DOHH2 (cell line): ENCODE results near the gene STARD8.

Experiments
- H3F3A ChIP-seq: fragments of 200-600 bp; sonication (generic), shearing (Covaris generic); 2 replicates; pipeline ENCODE4 v1.6.0; 2016; ENCODE audit warnings: antibody characterized with exemption, mild to moderate bottlenecking; ENCODE audit not compliant: control insufficient read depth, insufficient read depth
- H3K27ac ChIP-seq: fragments of 200-600 bp; sonication (generic); 2 replicates; pipeline ENCODE4 v1.5.1; 2014; ENCODE audit warnings: low read depth, mild to moderate bottlenecking, low read length, moderate library complexity
- H3K27me3 ChIP-seq: fragments of 200-600 bp; sonication (generic); 2 replicates; pipeline ENCODE4 v1.6.1; 2014; ENCODE audit warnings: mild to moderate bottlenecking, low read length, mixed read lengths; ENCODE audit not compliant: control insufficient read depth
- H3K36me3 ChIP-seq: fragments of 200-600 bp; sonication (generic); 2 replicates; pipeline ENCODE4 v1.6.1; 2014; ENCODE audit warnings: mild to moderate bottlenecking, low read length, moderate library complexity, mixed read lengths; ENCODE audit not compliant: control insufficient read depth
- H3K4me1 ChIP-seq: fragments of 200-600 bp; sonication (generic); 2 replicates; pipeline ENCODE4 v1.6.1; 2014; ENCODE audit warnings: mild to moderate bottlenecking, low read length, mixed read lengths; ENCODE audit not compliant: control insufficient read depth
- H3K4me2 ChIP-seq: fragments of 200-600 bp; sonication (generic); 2 replicates; pipeline ENCODE4 v1.6.0; 2014; ENCODE audit warnings: mild to moderate bottlenecking, low read length, moderate library complexity
- H3K4me3 ChIP-seq: fragments of 200-600 bp; sonication (generic); 2 replicates; pipeline ENCODE4 v1.5.1; 2014; ENCODE audit warnings: mild to moderate bottlenecking, low read length, mixed read lengths
- H3K79me2 ChIP-seq: fragments of 200-600 bp; sonication (generic); 2 replicates; pipeline ENCODE4 v1.6.1; 2014; ENCODE audit warnings: mild to moderate bottlenecking, low read length, mixed read lengths; ENCODE audit not compliant: control insufficient read depth
- H3K9me2 ChIP-seq: fragments of 200-600 bp; sonication (generic); replicated peaks from 2 replicates; pipeline ENCODE4 v1.6.1; 2014; ENCODE audit warnings: mild to moderate bottlenecking, low read length, mixed read lengths; ENCODE audit not compliant: control insufficient read depth
- H3K9me3 ChIP-seq: fragments of 200-600 bp; sonication (generic); 2 replicates; pipeline ENCODE4 v1.6.1; 2014; ENCODE audit warnings: antibody characterized with exemption, low read length, mixed read lengths; ENCODE audit not compliant: control insufficient read depth, insufficient read depth
- H4K20me1 ChIP-seq: fragments of 200-600 bp; sonication (generic); 2 replicates; pipeline ENCODE4 v1.6.0; 2014; ENCODE audit warnings: low read depth, mild to moderate bottlenecking, antibody characterized with exemption, low read length, moderate library complexity; ENCODE audit not compliant: control insufficient read depth, insufficient read depth
- CTCF ChIP-seq: fragments of 200-600 bp; sonication (generic); IDR thresholded peaks from one replicate; pipeline ENCODE4 v1.5.1; 2014; ENCODE audit warnings: antibody characterized with exemption, mild to moderate bottlenecking, low read depth, low read length; ENCODE audit not compliant: poor library complexity, severe bottlenecking
- EZH2phosphoT487 ChIP-seq: fragments of 200-600 bp; sonication (generic); IDR thresholded peaks from 2 replicates; pipeline ENCODE4 v1.6.1; 2017; ENCODE audit warnings: borderline replicate concordance, mild to moderate bottlenecking, antibody characterized with exemption, low read length, moderate library complexity, mixed read lengths

STARD8 gene

GRCh38 chrX:68723491-68724155 is 76.2 kb downstream of the STARD8 start:
- Histone ChIP-seq H3K79me2 (no peaks in the 10 kb centered on the region), H3K27me3 (no peaks in the 10 kb centered on the region), H3K4me3 (no peak overlapping the region), H3K9me2 (no peaks in the 10 kb centered on the region), H4K20me1 (no peaks in the 10 kb centered on the region), H3F3A (no peaks in the 10 kb centered on the region), H3K4me1 (no peaks in the 10 kb centered on the region), H3K4me2 (no peak overlapping the region), H3K27ac (no peak overlapping the region), H3K9me3 (no peaks in the 10 kb centered on the region), H3K36me3 (no peaks in the 10 kb centered on the region)
- TF ChIP-seq CTCF (no peak), EZH2phosphoT487 (no peak)

GRCh38 chrX:68724531-68725020 is 77.1 kb downstream of the STARD8 start:
- Histone ChIP-seq H3K36me3 (no peaks in the 10 kb centered on the region), H3K79me2 (no peaks in the 10 kb centered on the region), H3K4me1 (no peaks in the 10 kb centered on the region), H3K4me2 (no peak overlapping the region), H3K9me3 (no peaks in the 10 kb centered on the region), H4K20me1 (no peaks in the 10 kb centered on the region), H3K27me3 (no peaks in the 10 kb centered on the region), H3F3A (no peaks in the 10 kb centered on the region), H3K4me3 (no peak overlapping the region), H3K9me2 (no peaks in the 10 kb centered on the region), H3K27ac (no peak overlapping the region)
- TF ChIP-seq CTCF (no peak), EZH2phosphoT487 (no peak)

GRCh38 chrX:68725756-68726365 is 78.4 kb downstream of the STARD8 start:
- Histone ChIP-seq H3K79me2 (no peaks in the 10 kb centered on the region), H3K9me2 (no peaks in the 10 kb centered on the region), H3K9me3 (no peaks in the 10 kb centered on the region), H4K20me1 (no peaks in the 10 kb centered on the region), H3K4me3 (no peak overlapping the region), H3K4me2 (no peak overlapping the region), H3F3A (no peaks in the 10 kb centered on the region), H3K4me1 (no peaks in the 10 kb centered on the region), H3K27me3 (no peaks in the 10 kb centered on the region), H3K36me3 (no peaks in the 10 kb centered on the region), H3K27ac (no peak overlapping the region)
- TF ChIP-seq EZH2phosphoT487 (no peak), CTCF (no peak)
